Middle frontal gyrus (tissue), 1 donor: ENCODE results near the gene LRIT2.

Source experiments
- DNase-seq: peaks from one replicate; pipeline ENCODE4 v3.0.0-alpha.2; 2015; ENCODE audit warnings: low spot score; ENCODE audit errors: extremely low spot score

Gene LRIT2

GRCh38 chr10:84205853-84206525 is 19.4 kb downstream of the LRIT2 start:
- no peak for DNase-seq

GRCh38 chr10:84205049-84205852 is 20.1 kb downstream of the LRIT2 start:
- no peak for DNase-seq

- no peak for DNase-seq
These were observed 20.7 kb downstream of the LRIT2 start for GRCh38 chr10:84204610-84205009.

- DNase-seq: no peak
These were observed 21.2 kb downstream of the LRIT2 start for GRCh38 chr10:84204122-84204521.

GRCh38 chr10:84202349-84202748 is 23.0 kb downstream of the LRIT2 start:
- DNase-seq: no peak

GRCh38 chr10:84201682-84202081 is 23.7 kb downstream of the LRIT2 start:
- no peak for DNase-seq

- DNase-seq: no peak
These were observed 24.1 kb downstream of the LRIT2 start for GRCh38 chr10:84201244-84201606.

GRCh38 chr10:84200537-84201243 is 24.7 kb downstream of the LRIT2 start:
- DNase-seq: no peak

GRCh38 chr10:84198206-84198915 is 27.0 kb downstream of the LRIT2 start:
- DNase-seq: no peak

- DNase-seq: no peak
These were observed 27.7 kb downstream of the LRIT2 start for GRCh38 chr10:84197643-84198042.

- no peak for DNase-seq
These were observed 28.4 kb downstream of the LRIT2 start for GRCh38 chr10:84196941-84197340.

- DNase-seq: no peak
These were observed 29.3 kb downstream of the LRIT2 start for GRCh38 chr10:84196083-84196482.

- DNase-seq: no peak
These were observed 30.1 kb downstream of the LRIT2 start for GRCh38 chr10:84195044-84195830.

- no peak for DNase-seq
These were observed 30.8 kb downstream of the LRIT2 start, which contains the start of gene CDHR1 for GRCh38 chr10:84194424-84195043. Gene CDHR1, plus strand, starts transcription at chr10:84194537. Its CDS starts 224 bp downstream, at chr10:84194761.

- no peak for DNase-seq
These were observed 31.4 kb downstream of the LRIT2 start for GRCh38 chr10:84193846-84194423.

- DNase-seq: no peak
These were observed 32.0 kb downstream of the LRIT2 start for GRCh38 chr10:84193327-84193726.

- DNase-seq: no peak
These were observed 34.2 kb downstream of the LRIT2 start for GRCh38 chr10:84191106-84191505.

GRCh38 chr10:84190621-84191020 is 34.7 kb downstream of the LRIT2 start:
- DNase-seq: no peak

- DNase-seq: no peak
These were observed 36.5 kb downstream of the LRIT2 start for GRCh38 chr10:84188815-84189214.
